ENCODE data around the gene SORCS2.

SORCS2 gene

DNA sequence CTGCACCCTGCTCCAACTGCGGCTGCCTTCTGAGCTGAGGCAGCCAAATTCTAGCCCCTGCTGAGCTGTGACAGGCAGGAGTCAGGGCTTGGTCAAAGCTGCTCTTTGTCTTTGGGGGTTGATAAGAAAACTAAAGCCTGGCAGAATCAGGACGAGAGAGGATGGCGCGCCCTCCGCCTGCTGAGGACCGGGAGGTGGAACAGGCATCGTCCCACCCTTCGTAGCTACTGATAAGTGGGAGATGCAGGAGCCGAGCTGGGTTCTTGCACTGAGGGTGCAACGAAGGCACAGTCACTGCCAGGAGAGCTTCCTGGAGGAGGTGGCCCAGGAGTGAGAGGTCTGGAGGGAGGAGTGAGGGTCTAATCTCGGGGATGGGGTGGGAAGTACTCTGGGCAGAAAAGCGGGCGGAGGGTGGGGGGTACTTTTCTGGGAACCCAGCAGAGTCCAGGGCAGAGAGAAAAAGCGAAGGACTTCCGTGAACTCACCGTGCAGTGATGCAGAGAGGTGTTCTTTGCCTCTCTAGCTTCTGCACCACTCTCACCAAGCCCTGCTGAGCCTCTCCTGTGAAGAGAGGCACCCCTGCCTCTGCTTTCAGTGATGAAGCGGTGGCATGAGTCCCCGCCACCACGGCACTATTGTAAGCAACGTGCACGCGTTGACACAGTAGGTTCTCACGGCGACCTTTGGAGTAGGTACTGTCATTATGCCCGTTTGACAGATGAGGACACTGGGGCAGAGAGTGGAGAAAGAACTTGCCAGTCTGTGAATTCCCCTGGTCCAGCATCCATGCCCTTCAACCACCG is 107.8 kb downstream of the SORCS2 start:
- TF ChIP-seq, protein P1, sequence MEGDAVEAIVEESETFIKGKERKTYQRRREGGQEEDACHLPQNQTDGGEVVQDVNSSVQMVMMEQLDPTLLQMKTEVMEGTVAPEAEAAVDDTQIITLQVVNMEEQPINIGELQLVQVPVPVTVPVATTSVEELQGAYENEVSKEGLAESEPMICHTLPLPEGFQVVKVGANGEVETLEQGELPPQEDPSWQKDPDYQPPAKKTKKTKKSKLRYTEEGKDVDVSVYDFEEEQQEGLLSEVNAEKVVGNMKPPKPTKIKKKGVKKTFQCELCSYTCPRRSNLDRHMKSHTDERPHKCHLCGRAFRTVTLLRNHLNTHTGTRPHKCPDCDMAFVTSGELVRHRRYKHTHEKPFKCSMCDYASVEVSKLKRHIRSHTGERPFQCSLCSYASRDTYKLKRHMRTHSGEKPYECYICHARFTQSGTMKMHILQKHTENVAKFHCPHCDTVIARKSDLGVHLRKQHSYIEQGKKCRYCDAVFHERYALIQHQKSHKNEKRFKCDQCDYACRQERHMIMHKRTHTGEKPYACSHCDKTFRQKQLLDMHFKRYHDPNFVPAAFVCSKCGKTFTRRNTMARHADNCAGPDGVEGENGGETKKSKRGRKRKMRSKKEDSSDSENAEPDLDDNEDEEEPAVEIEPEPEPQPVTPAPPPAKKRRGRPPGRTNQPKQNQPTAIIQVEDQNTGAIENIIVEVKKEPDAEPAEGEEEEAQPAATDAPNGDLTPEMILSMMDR (conservative IDR thresholded peaks at IDR 0.05; ENCODE audit: low read depth, low read length): no peak
- DNase-seq (ENCODE audit: low read depth): no peak
- no peak overlapping the region for H3K4me3 ChIP-seq (ENCODE audit: low read depth, low read length)

DNA sequence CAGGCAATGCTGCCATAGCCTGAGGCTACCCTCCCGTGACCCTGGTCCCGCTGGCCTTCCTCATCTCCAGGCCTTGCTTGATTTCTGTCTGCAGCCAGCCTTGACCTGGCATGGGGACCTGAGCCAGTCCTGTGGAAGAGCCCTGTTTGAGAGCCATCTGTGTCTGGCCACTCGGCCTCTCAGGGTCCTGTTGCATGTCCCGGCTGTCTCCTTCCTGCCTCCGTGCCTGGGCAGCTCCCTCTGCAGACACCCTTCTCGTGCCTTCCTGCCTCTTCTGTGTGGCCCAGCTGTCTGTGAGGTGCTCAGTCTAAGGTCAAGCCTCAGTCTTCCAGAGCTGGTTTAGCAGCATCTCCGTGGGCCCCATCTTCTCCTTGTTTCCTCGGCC is 108.4 kb downstream of the SORCS2 start:
- no peak overlapping the region for H3K4me3 ChIP-seq (ENCODE audit: low read depth, low read length)
- TF ChIP-seq, protein P1 (conservative IDR thresholded peaks at IDR 0.05; ENCODE audit: low read depth, low read length): no peak
- no peak for DNase-seq (ENCODE audit: low read depth)

DNA sequence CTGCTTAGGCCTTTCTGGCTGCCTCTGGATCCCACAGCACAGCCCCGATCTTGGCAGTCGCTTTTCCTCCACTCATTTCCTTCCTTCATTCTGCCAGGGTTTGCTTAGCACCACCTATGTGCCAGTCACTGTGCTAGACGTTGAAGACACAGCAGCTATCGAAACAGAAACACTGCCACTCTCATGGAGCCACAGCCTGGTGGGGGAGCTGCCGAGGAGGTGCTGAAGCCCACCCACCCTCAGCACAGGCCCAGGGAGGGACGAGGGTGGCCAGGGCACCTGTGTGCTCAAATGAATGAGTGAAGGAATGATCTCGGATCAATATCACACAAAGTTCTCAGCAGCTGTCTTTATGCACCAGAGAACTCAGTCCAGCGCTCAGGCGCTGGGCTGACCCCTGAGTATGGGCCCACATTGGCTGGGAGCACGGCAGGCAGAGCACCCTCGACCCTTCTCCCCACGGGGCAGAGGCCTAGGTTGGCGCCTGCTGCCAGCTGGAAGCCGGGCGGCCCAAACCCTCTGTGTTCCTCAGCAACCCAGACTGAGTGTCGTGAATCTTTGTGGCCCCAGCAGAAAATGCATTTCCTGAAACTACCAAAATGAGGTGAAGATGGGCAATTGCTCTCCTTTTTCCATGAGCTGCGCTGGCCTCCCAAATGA is 108.9 kb downstream of the SORCS2 start:
- no peak overlapping the region for H3K4me3 ChIP-seq (ENCODE audit: low read depth, low read length)
- TF ChIP-seq, protein P1 (conservative IDR thresholded peaks at IDR 0.05; ENCODE audit: low read depth, low read length): no peak
- DNase-seq (ENCODE audit: low read depth): no peak

DNA sequence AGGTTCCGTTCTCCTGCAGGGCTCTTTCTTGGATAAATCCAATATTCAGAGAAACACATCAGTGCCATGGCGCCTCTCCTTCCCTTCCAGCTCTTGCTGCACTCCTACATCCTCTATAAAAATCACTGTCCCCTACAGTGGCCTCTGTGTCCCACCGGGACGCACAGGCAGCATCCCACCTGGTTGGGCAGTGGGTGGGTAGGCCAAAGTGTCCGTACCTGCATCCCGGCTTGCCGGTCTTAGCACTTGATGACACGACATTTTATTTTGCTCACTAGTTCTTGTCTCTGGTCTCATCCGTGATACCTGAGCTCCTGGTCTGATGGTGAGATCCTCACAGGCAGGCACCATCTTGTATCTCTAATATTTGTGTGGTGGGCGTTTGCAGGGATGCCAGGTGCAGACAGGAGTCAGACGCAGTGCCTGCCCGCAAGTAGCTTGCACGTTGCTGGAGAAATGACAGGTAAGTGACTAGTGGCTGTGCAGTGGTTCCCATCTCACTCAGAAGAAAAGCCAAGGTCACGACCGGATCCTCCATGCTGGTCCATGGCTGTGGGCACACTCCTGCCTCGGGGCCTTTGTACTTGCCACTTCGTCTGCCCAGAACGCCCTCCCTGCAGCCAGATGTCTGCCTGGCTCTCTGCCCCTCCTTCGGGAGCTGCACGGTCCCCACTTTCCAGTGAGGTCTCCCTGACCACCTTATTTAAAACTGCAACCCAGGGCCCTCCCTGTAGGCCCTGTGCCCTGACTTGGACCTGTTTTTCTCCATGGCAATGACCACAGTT is 109.7 kb downstream of the SORCS2 start:
- no peak for DNase-seq (ENCODE audit: low read depth)
- H3K4me3 ChIP-seq (ENCODE audit: low read depth, low read length): no peak overlapping the region
- TF ChIP-seq, protein P1 (conservative IDR thresholded peaks at IDR 0.05; ENCODE audit: low read depth, low read length): no peak

DNA sequence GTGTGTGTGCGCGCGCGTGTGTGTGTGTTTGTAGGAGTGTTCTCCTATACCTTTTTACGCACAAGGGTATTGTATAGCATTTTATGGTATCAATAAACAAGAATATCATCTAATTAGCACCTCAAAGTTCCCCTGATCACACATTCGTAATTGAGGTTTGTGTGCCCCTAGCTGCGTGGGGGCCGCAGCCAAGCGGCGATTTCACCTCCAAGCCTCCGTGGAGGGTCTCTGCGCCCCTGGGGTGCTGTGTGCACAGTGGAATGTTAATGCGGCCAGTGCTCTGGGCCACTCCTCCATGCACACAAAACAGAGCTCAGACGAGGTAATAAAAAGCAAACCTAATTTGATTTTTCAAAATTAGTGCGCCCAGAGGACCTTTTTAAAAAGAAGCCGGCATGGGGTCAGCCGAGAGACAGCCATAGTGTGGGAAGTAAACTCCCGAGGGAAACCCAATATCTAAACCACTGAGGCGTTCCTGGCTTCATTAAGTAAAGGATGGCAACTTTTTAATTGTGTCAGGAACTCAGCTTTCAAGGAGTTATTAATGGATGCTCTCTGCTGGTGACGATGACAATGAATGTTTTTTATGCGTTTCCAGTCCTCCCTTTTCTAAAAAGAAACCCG is 110.6 kb downstream of the SORCS2 start:
- DNase-seq (ENCODE audit: low read depth): no peak
- TF ChIP-seq, protein P1 (conservative IDR thresholded peaks at IDR 0.05; ENCODE audit: low read depth, low read length): no peak
- no peak overlapping the region for H3K4me3 ChIP-seq (ENCODE audit: low read depth, low read length)

DNA sequence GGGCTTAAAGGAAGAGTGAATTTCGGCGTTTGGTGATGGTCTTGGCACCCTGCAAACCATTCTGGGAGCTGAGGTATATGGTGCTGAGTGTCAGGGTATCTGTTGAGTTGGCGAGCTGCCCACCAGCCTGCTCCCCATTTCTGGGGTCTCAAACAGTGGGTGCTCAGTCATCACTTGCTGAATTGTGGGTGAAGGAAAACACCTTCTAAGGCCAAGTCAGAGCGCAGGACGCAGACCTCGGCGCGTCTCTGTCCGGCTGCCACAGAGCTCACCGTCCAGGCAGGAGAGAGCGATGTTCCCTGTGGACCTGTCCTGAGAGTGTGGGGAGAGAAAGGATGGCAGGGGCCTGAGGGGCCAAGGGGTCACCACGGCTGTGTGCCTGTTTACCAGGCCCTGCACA is 111.2 kb downstream of the SORCS2 start:
- TF ChIP-seq, protein P1 (conservative IDR thresholded peaks at IDR 0.05; ENCODE audit: low read depth, low read length): no peak
- H3K4me3 ChIP-seq (ENCODE audit: low read depth, low read length): no peak overlapping the region
- no peak for DNase-seq (ENCODE audit: low read depth)

Measured in choroid plexus epithelial cell (primary cell).